Measurements from ENCODE around the gene FLT4.
"Not testable (repeated sequence)": the region's sequence is repeated elsewhere in the genome, so short reads cannot be mapped to it uniquely, and the experiment has no call there.

FLT4 gene

GRCh38 chr5:180690562-180690961 lies 41.2 kb upstream of the FLT4 start:
- no peaks in the 10 kb centered on the region for H3K4me1 ChIP-seq
- TF ChIP-seq, protein P1, sequence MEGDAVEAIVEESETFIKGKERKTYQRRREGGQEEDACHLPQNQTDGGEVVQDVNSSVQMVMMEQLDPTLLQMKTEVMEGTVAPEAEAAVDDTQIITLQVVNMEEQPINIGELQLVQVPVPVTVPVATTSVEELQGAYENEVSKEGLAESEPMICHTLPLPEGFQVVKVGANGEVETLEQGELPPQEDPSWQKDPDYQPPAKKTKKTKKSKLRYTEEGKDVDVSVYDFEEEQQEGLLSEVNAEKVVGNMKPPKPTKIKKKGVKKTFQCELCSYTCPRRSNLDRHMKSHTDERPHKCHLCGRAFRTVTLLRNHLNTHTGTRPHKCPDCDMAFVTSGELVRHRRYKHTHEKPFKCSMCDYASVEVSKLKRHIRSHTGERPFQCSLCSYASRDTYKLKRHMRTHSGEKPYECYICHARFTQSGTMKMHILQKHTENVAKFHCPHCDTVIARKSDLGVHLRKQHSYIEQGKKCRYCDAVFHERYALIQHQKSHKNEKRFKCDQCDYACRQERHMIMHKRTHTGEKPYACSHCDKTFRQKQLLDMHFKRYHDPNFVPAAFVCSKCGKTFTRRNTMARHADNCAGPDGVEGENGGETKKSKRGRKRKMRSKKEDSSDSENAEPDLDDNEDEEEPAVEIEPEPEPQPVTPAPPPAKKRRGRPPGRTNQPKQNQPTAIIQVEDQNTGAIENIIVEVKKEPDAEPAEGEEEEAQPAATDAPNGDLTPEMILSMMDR (IDR thresholded peaks at IDR 0.05) = no peak

GRCh38 chr5:180689775-180690174 lies 40.4 kb upstream of the FLT4 start:
- H3K27me3 ChIP-seq (ENCODE audit: control insufficient read depth, insufficient read depth, low read length) = no peaks in the 10 kb centered on the region
- H3K4me2 ChIP-seq (ENCODE audit: low read length) = no peak overlapping the region
- no peaks in the 10 kb centered on the region for H3K4me1 ChIP-seq
- H3K36me3 ChIP-seq (ENCODE audit: control insufficient read depth, insufficient read depth, low read length) = no peaks in the 10 kb centered on the region
- H3K79me2 ChIP-seq = no peaks in the 10 kb centered on the region
- H3K9me3 ChIP-seq (ENCODE audit: control insufficient read depth, low read length) = no peaks in the 10 kb centered on the region
- no peak overlapping the region for H2AFZ ChIP-seq
- TF ChIP-seq, protein P1 (IDR thresholded peaks at IDR 0.05) = no peak
- no peak overlapping the region for H3K27ac ChIP-seq
- H3K9ac ChIP-seq = no peak overlapping the region
- H3K4me3 ChIP-seq (ENCODE audit: low read depth, low read length) = no peak overlapping the region

More at GRCh38 chr5:180690562-180690961, 41.2 kb upstream of the FLT4 start:
- no peaks in the 10 kb centered on the region for H3K79me2 ChIP-seq
- H3K9me3 ChIP-seq (ENCODE audit: control insufficient read depth, low read length) = no peaks in the 10 kb centered on the region
- H3K4me3 ChIP-seq (ENCODE audit: low read depth, low read length) = no peak overlapping the region
- H3K27ac ChIP-seq = no peak overlapping the region
- H3K9ac ChIP-seq = no peak overlapping the region
- no peaks in the 10 kb centered on the region for H3K27me3 ChIP-seq (ENCODE audit: control insufficient read depth, insufficient read depth, low read length)
- H3K36me3 ChIP-seq (ENCODE audit: control insufficient read depth, insufficient read depth, low read length) = no peaks in the 10 kb centered on the region
- H2AFZ ChIP-seq = no peak overlapping the region
- H3K4me2 ChIP-seq (ENCODE audit: low read length) = no peak overlapping the region

DNA sequence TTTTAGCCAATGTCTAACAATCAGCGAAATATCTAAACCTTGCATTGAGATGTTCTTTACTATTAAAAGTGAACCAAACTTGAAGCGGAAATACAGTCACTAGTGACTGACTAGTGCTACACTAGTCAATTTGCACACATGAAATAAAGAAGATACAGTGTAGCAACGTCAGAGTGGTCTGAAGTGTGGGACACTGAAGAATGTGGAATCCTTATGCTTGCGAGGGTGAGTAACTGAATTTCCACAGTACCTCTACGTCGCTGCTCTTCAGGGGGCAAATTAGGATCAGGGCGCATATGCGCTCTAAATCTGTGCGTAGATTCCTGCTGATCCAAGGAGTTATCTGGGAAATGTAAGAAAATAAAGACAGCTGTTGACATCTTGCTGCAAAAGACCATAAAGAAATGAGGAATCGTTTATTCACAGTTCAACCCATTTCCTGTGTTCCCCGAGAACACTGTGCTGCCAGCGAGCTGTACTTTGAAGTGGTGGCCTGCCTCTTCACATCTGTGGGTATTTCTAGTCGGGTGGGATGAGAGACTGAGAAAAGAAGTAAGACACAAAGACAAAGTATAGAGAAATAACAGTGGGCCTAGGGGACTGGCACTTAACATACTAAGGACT lies 39.8 kb upstream of the FLT4 start:
- no peak overlapping the region for H3K4me2 ChIP-seq (ENCODE audit: low read length)
- H3K27me3 ChIP-seq (ENCODE audit: control insufficient read depth, insufficient read depth, low read length) = no peaks in the 10 kb centered on the region
- H3K36me3 ChIP-seq (ENCODE audit: control insufficient read depth, insufficient read depth, low read length) = no peaks in the 10 kb centered on the region
- H3K4me3 ChIP-seq (ENCODE audit: low read depth, low read length) = no peak overlapping the region
- no peak overlapping the region for H2AFZ ChIP-seq
- TF ChIP-seq, protein P1 (IDR thresholded peaks at IDR 0.05) = no peak
- no peaks in the 10 kb centered on the region for H3K79me2 ChIP-seq
- no peak overlapping the region for H3K27ac ChIP-seq
- no peak overlapping the region for H3K9ac ChIP-seq
- no peaks in the 10 kb centered on the region for H3K4me1 ChIP-seq
- H3K9me3 ChIP-seq (ENCODE audit: control insufficient read depth, low read length) = no peaks in the 10 kb centered on the region

DNA sequence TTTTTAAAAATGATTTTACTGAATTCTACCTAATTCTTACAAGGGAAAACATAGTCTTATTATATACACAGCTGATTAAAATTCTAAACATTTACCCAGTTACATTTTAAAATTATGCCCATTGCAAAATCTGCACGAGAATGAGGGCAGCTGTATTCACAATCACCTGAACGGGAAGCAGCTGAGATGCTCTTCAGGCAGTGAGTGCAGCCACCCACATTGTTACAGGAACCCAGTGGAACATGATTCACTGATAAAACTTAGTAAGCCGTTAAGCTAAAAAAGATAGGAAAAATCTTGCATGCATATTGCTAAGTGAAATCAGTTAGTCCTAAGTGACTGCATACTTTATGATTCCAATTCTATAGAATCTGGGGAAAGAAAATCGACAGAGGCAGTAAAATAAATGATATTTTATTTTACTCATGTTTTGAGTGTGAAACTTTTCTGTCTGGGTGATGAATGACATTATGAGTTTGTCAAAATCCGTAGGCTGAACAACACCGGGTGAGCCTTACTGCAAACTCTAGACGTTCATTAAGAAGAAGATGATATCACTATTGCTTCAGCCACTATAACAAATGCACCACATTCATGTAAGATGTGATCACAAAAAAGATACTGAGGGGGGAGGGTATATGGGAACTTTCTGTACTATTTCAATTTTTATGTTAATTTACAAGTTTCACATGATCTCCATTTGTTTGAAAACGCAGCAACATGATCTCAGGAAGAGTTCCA lies 39.1 kb upstream of the FLT4 start:
- no peak overlapping the region for H3K4me3 ChIP-seq (ENCODE audit: low read depth, low read length)
- no peaks in the 10 kb centered on the region for H3K9me3 ChIP-seq (ENCODE audit: control insufficient read depth, low read length)
- H3K4me1 ChIP-seq = no peaks in the 10 kb centered on the region
- no peak overlapping the region for H3K27ac ChIP-seq
- H3K27me3 ChIP-seq (ENCODE audit: control insufficient read depth, insufficient read depth, low read length) = no peaks in the 10 kb centered on the region
- H3K9ac ChIP-seq = no peak overlapping the region
- no peak overlapping the region for H2AFZ ChIP-seq
- no peaks in the 10 kb centered on the region for H3K36me3 ChIP-seq (ENCODE audit: control insufficient read depth, insufficient read depth, low read length)
- TF ChIP-seq, protein P1 (IDR thresholded peaks at IDR 0.05) = no peak
- no peaks in the 10 kb centered on the region for H3K79me2 ChIP-seq
- H3K4me2 ChIP-seq (ENCODE audit: low read length) = no peak overlapping the region

DNA sequence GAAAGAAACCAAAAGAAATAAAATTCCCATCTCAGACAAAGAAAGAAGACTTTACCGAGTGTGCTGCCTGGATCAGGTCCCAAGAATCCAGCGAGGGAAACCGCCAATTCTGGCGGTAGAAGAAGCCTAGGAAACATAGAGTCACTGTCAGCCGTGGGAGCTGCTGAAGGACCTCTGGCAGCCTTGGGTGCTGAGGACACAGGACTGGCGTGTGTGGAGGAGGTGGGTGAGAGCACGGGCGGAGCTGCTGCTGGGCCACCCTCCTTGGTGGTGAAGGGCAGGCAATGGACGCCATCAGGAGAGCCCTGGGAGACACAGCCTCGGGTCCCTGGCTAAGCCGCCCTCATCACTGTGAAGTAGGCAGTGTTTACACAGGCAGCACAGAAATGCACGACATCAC lies 37.4 kb upstream of the FLT4 start:
- H3K27ac ChIP-seq; H2AFZ ChIP-seq; H3K9me3 ChIP-seq (ENCODE audit: control insufficient read depth, low read length); H3K4me2 ChIP-seq (ENCODE audit: low read length); H3K27me3 ChIP-seq (ENCODE audit: control insufficient read depth, insufficient read depth, low read length); H3K79me2 ChIP-seq; H3K4me1 ChIP-seq; H3K4me3 ChIP-seq (ENCODE audit: low read depth, low read length); H3K9ac ChIP-seq; H3K36me3 ChIP-seq (ENCODE audit: control insufficient read depth, insufficient read depth, low read length): not testable (repeated sequence)

Data from parathyroid adenoma (tissue), 2 donors.